Astrocyte (in vitro differentiated cells and primary cell): ENCODE results near the gene NUP50.

Experiments used
- EZH2 ChIP-seq: IDR thresholded peaks from 2 replicates; pipeline ENCODE4 v1.6.1; 2012; ENCODE audit warnings: mild to moderate bottlenecking, low read length, inconsistent platforms; ENCODE audit not compliant: insufficient read depth
- TF ChIP-seq, protein P1 (sequence below): IDR thresholded peaks from 2 replicates; pipeline ENCODE4 v1.5.1; 2011; ENCODE audit warnings: low read depth, mild to moderate bottlenecking, inconsistent platforms, low read length, moderate library complexity; ENCODE audit not compliant: insufficient read depth

- TF ChIP-seq, protein P1, sequence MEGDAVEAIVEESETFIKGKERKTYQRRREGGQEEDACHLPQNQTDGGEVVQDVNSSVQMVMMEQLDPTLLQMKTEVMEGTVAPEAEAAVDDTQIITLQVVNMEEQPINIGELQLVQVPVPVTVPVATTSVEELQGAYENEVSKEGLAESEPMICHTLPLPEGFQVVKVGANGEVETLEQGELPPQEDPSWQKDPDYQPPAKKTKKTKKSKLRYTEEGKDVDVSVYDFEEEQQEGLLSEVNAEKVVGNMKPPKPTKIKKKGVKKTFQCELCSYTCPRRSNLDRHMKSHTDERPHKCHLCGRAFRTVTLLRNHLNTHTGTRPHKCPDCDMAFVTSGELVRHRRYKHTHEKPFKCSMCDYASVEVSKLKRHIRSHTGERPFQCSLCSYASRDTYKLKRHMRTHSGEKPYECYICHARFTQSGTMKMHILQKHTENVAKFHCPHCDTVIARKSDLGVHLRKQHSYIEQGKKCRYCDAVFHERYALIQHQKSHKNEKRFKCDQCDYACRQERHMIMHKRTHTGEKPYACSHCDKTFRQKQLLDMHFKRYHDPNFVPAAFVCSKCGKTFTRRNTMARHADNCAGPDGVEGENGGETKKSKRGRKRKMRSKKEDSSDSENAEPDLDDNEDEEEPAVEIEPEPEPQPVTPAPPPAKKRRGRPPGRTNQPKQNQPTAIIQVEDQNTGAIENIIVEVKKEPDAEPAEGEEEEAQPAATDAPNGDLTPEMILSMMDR, result no peak
- no peak for TF ChIP-seq EZH2
Observed at GRCh38 chr22:45179276-45180049, 15.7 kb downstream of the NUP50 start.
